ENCODE results near the gene CETN1.

GRCh38 chr18:574149-574860 is 5.9 kb upstream of the CETN1 start:
- TF ChIP-seq CTCF (IDR thresholded peaks at IDR 0.05), result no peak
- TF ChIP-seq POLR2A (IDR thresholded peaks at IDR 0.05), result no peak
- TF ChIP-seq POLR2AphosphoS5 (IDR thresholded peaks at IDR 0.05), result no peak
